GM18868 (cell line): ENCODE data around the gene SDR42E2.
"Not testable (repeated sequence)": the region's sequence is repeated elsewhere in the genome, so short reads cannot be mapped to it uniquely, and the experiment has no call there.

ENCODE experiments used
- ATAC-seq: cut with Tn5 transposase; IDR thresholded peaks from one replicate; pipeline ENCODE4 v1.9.1; 2021; ENCODE audit warnings: mild to moderate bottlenecking, moderate library complexity; ENCODE audit not compliant: unreplicated experiment

SDR42E2 gene

GRCh38 chr16:22190776-22191531 lies 28.6 kb downstream of the SDR42E2 start:
- ATAC-seq, result peak; percentile 45

DNA sequence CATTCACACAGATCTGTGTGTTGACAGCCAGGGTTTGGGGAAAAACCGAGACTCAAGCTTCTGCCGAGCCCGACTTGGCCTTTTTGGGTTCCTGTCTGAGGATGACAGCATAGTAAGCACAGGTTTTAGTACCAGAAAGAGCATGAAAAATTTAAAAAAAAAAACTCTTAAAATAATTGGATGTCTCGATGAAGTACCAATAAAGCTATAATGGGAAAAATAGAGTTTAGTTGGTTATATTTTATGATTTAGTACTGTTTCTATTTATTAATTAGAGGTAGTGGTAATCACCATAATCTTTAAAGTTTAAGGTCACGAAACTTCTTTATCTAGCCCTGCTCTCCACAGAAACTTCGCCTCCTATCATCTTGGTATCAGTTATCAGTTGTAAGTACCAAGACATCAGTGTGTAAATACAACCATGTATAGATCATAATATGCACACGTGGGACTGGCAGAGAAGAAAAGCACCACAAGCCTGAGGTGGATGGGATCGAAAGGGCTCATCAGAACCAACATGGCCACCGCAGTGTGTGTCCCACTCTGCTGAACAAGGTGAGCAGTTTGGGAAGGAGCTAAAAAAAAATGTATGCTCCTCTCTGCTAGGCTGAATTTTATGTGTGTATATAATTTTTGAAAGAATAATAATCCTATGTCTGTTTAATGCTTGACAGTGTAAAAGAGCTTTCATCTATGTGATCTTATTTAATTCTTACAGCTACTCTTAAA lies 29.4 kb downstream of the SDR42E2 start:
- no peak for ATAC-seq

GRCh38 chr16:22192261-22193062 lies 30.2 kb downstream of the SDR42E2 start:
- peak; percentile 23 for ATAC-seq

DNA sequence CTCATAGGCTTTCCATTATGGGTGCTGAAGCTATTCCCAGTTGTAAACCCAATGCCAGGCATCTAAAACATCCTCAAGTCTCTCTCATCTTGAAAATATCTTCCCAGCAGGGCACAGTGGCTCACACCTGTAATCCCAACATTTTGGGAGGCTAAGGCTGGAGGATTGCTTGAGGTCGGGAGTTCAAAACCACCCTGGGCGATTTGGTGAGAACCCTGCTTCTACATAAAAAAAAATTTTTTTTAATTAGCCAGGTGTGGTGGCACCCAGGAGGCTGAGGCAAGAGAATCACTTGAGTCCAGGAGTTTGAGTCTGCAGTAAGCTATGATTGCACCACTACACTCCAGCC lies 30.7 kb downstream of the SDR42E2 start:
- ATAC-seq, result no peak

GRCh38 chr16:22194707-22195444 lies 32.6 kb downstream of the SDR42E2 start:
- no peak for ATAC-seq

DNA sequence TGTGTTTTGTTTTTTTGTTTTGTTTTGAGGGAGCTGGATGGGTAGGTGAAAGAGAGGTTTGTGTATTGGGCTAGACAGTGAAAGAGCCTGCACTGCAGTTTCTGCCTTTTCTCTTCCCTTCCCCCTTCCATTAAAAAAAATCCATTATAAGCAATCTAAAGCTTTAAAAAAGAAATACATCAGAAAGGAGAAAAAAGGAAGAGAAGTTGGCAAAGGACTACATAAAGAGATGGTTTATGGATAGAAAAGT lies 33.1 kb downstream of the SDR42E2 start:
- no peak for ATAC-seq

DNA sequence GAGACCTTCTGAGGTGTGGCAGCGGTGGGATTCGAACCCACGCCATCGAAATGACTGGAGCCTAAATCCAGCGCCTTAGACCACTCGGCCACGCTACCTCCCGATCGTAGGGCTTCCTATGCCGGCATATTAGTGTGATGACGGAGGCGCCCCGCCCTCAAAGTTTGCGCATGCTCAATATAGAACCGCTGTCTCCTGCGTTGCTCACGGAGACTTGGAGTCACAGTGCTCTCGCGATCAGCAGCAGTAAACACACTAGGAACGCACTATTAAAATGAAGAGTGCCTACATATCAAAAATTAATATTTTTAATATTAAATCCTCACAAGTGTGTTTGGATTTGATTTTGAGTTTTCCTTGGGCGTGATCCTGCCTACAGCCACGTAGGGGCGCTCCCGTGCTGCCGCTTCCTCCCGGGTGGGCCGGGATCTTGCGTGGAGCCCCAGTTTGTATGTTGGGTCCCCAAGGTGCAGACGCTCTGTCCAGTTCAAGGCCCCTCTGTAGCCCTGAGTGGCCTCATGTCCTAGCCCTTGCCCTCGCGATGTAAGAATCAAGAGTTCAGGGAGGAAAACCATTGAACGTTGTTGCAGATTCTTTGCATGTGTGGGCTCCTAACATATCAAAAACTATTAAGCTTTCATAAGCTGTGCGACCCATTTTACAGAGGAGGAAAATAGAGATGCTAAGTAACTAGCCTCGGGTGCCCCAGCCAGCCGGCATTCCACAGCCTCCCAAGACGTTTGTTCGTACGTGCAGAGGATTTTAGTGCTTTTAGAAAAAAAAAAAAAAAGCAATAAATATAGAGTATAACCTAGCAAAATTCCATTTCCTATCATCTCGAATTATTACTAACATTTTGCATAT lies 33.6 kb downstream of the SDR42E2 start:
- ATAC-seq, result no peak

GRCh38 chr16:22196559-22197168 lies 34.4 kb downstream of the SDR42E2 start:
- ATAC-seq, result not testable (repeated sequence)

- no peak for ATAC-seq
Measured at GRCh38 chr16:22198547-22199293, 36.4 kb downstream of the SDR42E2 start.

GRCh38 chr16:22202261-22202637 lies 39.9 kb downstream of the SDR42E2 start:
- no peak for ATAC-seq

DNA sequence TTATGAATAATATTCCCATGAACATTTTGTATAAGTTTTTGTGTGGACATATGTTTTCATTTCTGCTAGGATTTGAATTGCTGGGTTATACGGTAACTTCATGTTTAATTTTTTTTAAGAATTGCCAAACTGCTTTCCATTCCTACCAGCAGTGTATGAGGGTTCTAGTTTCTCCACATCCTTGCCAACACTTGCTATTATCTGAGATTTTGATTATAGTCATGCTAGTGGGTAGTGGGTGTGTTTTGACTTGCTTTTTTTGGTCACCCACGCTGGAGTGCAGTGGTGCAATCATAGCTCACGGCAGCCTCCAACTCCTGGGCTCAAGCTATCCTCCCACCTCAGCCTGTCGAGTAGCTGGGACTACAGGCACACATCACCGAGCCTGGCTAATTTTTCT lies 40.8 kb downstream of the SDR42E2 start:
- no peak for ATAC-seq

DNA sequence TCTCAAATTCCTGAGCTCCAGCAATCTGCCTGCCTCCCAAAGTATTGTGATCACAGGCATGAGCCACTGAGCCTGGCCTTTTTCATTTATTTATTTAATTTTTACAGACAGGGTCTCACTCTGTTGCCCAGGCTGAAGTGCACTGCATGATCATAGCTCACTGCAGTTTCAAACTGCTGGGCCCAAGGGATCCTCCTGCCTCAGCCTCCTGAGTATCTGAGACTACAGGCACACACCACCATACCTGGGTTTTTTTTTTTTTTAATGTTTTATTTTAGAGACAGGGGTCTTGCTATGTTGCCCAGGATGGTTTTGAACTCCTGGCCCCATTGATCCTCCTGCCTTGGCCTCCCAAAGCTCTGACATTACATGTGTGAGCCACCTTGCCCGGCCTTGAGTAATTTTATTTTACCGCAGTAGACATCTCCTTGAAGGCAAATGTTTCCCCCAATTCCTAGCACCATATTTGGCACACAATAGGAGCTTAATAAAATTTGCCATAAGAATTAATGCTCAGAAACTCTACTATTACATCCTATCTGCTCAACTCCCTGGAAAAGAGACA lies 41.9 kb downstream of the SDR42E2 start:
- no peak for ATAC-seq

DNA sequence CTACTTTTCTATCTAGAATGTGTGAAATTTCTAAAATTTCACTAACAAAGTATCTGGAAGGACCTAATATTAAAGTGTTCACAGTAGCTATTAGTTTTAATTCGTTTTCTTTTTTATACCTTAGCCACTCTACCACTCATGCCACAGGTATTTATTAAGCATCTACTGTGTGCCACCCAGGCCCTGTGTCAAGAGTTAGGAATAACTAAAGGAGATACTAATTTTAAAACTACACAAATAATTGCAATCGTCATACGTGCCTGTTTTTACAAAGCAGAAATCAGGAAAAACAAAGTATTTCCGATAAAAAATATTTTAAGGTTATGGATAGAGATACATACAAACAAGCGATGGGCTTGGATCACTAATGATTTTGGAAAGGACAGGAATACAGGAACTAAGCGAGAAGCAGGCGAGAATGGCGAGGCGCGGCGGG lies 43.3 kb downstream of the SDR42E2 start:
- ATAC-seq, result no peak

- peak; percentile 74 for ATAC-seq
Measured at GRCh38 chr16:22206013-22206841, 43.9 kb downstream of the SDR42E2 start, which contains the start of gene EEF2K. Gene EEF2K, plus strand, starts transcription at chr16:22206278. Its CDS starts 19,452 bp downstream, at chr16:22225730.

DNA sequence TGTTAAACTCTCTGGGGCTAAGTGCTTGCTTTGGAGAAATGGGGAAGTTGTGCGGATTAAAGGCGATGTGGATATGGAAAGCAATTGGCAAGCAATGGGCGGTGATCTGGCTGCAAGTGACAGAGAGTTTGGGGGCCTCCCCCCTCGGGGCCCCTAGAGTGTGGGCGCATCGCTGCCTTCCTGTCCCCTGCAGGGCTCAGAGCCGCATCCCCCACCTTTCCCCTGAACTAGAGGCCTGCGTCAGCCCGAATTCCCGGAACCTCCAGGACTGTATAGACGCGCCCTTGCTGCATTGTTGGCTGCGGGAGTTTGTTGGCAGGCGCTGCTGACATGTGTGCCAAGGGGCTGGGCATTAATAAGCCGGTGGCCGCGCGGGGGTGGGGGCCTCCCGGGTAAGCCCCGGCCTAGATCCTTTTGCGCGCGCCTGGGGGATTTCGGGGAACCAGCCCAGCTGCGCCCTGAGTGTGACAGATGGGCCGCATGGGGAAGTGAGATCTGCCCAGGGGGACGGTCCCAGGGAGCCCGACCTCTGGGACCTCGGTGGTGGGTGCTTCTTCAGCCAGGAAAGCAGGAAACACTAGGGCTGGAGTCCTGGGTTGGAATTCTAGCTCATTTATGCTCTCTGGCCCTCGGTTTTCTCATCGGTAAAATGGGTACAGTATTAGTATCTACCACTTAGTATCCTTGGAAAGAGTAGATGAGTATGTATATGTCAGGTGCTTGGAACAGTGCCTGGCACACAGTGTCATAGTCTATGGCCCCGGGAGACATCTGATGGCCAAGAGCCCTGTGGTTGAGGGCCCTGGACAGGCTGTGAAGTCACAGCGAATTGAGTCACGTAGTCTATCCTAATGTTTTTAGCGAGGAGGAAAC lies 44.8 kb downstream of the SDR42E2 start:
- peak; percentile 58 for ATAC-seq

- ATAC-seq, result no peak
Measured at GRCh38 chr16:22207715-22208360, 45.5 kb downstream of the SDR42E2 start.
